HCT116 (cell line): ENCODE data around the gene IRGQ.

Source experiments
- TF ChIP-seq, protein P1 (sequence below): IDR thresholded peaks from 2 replicates; pipeline ENCODE4 v1.6.1; 2011; ENCODE audit warnings: mild to moderate bottlenecking, low read length, moderate library complexity; ENCODE audit not compliant: insufficient replicate concordance; ENCODE audit errors: extremely low read depth
- TF ChIP-seq, protein P2 (sequence below), 3 experiments: fragments of 200-600 bp in 1 of 3; sonication (generic) in 1 of 3; IDR thresholded peaks in 2 of 3; conservative IDR thresholded peaks in 1 of 3; 2 replicates each; pipeline ENCODE4 v1.5.1; 2012 to 2017; ENCODE audit warnings: low read depth in 2 of 3, low read length in 2 of 3, antibody characterized with exemption in 1 of 3, borderline replicate concordance in 1 of 3, control low read depth in 1 of 3, mild to moderate bottlenecking in 1 of 3, mixed read lengths in 1 of 3, mixed run types in 1 of 3, moderate library complexity in 1 of 3; ENCODE audit not compliant: insufficient read depth in 1 of 3

DNA sequence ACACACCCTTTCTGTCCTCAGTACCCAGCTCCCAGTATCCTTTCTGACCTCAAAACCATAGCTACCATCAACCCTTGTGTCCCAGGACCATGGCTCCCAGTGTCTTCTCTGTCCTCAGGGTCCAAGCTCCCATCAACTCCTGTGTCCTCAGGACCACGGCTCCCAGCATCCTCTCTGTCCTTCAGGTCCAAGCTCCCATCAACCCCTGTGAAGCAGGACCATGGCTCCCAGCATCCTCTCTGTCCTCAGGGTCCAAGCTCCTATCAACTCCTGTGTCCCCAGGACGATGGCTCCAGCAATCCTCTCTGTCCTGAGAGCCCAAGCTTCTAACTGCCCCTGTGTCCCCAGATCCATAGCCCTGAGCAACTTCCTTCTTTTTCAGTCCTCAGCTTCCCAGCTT, 45.4 kb upstream of the IRGQ start:
- TF ChIP-seq, protein P1, sequence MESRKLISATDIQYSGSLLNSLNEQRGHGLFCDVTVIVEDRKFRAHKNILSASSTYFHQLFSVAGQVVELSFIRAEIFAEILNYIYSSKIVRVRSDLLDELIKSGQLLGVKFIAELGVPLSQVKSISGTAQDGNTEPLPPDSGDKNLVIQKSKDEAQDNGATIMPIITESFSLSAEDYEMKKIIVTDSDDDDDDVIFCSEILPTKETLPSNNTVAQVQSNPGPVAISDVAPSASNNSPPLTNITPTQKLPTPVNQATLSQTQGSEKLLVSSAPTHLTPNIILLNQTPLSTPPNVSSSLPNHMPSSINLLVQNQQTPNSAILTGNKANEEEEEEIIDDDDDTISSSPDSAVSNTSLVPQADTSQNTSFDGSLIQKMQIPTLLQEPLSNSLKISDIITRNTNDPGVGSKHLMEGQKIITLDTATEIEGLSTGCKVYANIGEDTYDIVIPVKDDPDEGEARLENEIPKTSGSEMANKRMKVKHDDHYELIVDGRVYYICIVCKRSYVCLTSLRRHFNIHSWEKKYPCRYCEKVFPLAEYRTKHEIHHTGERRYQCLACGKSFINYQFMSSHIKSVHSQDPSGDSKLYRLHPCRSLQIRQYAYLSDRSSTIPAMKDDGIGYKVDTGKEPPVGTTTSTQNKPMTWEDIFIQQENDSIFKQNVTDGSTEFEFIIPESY = no peak
- TF ChIP-seq, protein P2, sequence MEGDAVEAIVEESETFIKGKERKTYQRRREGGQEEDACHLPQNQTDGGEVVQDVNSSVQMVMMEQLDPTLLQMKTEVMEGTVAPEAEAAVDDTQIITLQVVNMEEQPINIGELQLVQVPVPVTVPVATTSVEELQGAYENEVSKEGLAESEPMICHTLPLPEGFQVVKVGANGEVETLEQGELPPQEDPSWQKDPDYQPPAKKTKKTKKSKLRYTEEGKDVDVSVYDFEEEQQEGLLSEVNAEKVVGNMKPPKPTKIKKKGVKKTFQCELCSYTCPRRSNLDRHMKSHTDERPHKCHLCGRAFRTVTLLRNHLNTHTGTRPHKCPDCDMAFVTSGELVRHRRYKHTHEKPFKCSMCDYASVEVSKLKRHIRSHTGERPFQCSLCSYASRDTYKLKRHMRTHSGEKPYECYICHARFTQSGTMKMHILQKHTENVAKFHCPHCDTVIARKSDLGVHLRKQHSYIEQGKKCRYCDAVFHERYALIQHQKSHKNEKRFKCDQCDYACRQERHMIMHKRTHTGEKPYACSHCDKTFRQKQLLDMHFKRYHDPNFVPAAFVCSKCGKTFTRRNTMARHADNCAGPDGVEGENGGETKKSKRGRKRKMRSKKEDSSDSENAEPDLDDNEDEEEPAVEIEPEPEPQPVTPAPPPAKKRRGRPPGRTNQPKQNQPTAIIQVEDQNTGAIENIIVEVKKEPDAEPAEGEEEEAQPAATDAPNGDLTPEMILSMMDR (IDR thresholded peaks at IDR 0.05 in 2 of 3, conservative IDR thresholded peaks at IDR 0.05 in 1 of 3; ENCODE audit: borderline replicate concordance in 1 of 3, insufficient read depth in 1 of 3, low read depth in 2 of 3, low read length in 2 of 3) = no peak
